ENCODE data around the gene UBE2I.

The UBE2I gene

GRCh38 chr16:1314399-1315068 is 5.1 kb downstream of the UBE2I start:
- H3K4me3 ChIP-seq (ENCODE audit: low read depth, low read length) = no peak overlapping the region
- no peak for TF ChIP-seq CTCF (IDR thresholded peaks at IDR 0.05; ENCODE audit: control insufficient read depth, extremely low read depth, insufficient read depth)
- DNase-seq (ENCODE audit: low read depth) = no peak

- H3K4me3 ChIP-seq (ENCODE audit: low read depth, low read length) = no peak overlapping the region
- no peak for DNase-seq (ENCODE audit: low read depth)
- TF ChIP-seq CTCF (IDR thresholded peaks at IDR 0.05; ENCODE audit: control insufficient read depth, extremely low read depth, insufficient read depth) = no peak
These were observed 5.9 kb downstream of the UBE2I start for GRCh38 chr16:1315081-1316032.

- no peak for DNase-seq (ENCODE audit: low read depth)
- TF ChIP-seq CTCF (IDR thresholded peaks at IDR 0.05; ENCODE audit: control insufficient read depth, extremely low read depth, insufficient read depth) = no peak
- H3K4me3 ChIP-seq (ENCODE audit: low read depth, low read length) = no peak overlapping the region
These were observed 6.6 kb downstream of the UBE2I start for GRCh38 chr16:1316033-1316405.

GRCh38 chr16:1317479-1318267 is 8.2 kb downstream of the UBE2I start:
- no peak for TF ChIP-seq CTCF (IDR thresholded peaks at IDR 0.05; ENCODE audit: control insufficient read depth, extremely low read depth, insufficient read depth)
- no peak overlapping the region for H3K4me3 ChIP-seq (ENCODE audit: low read depth, low read length)
- DNase-seq (ENCODE audit: low read depth) = no peak

GRCh38 chr16:1318268-1318545 is 8.8 kb downstream of the UBE2I start:
- DNase-seq (ENCODE audit: low read depth) = no peak
- no peak for TF ChIP-seq CTCF (IDR thresholded peaks at IDR 0.05; ENCODE audit: control insufficient read depth, extremely low read depth, insufficient read depth)
- no peak overlapping the region for H3K4me3 ChIP-seq (ENCODE audit: low read depth, low read length)

- DNase-seq (ENCODE audit: low read depth) = no peak
- TF ChIP-seq CTCF (IDR thresholded peaks at IDR 0.05; ENCODE audit: control insufficient read depth, extremely low read depth, insufficient read depth) = no peak
- H3K4me3 ChIP-seq (ENCODE audit: low read depth, low read length) = no peak overlapping the region
These were observed 9.6 kb downstream of the UBE2I start for GRCh38 chr16:1319041-1319440.

Data from LNCaP clone FGC (cell line).